Activated T-helper 1 cell treated with anti-CD3 and anti-CD28 coated beads, Interleukin-12 subunit alpha, Interleukin-12 subunit beta, Interleukin-2, Interleukin-4 antibody, amounts not matched to agents 30 ng/mL and 10 ng/mL and 1 ng/mL, durations not matched to agents 14 hours and 24 hours and 36 hours (primary cell): ENCODE measurements around the gene SAGE1. TPM values are rescaled to one million over a fixed set of nuclear protein-coding genes. Genes with fewer than 3 reads are reported as not detected.
"Not testable (repeated sequence)": the region's sequence is repeated elsewhere in the genome, so short reads cannot be mapped to it uniquely, and the experiment has no call there.

Experiments
- DNase-seq: peaks from one replicate; pipeline ENCODE4 v3.0.0; 2021; ENCODE audit warnings: low spot score
- H3K27ac Mint-ChIP-seq: one replicate; pipeline ENCODE4 v1.8.0; 2021; ENCODE audit warnings: mild to moderate bottlenecking, mixed read lengths
- H3K27me3 Mint-ChIP-seq: one replicate; pipeline ENCODE4 v1.8.0; 2022; ENCODE audit warnings: mild to moderate bottlenecking, moderate library complexity, mixed read lengths; ENCODE audit not compliant: insufficient read depth
- H3K36me3 Mint-ChIP-seq: one replicate; pipeline ENCODE4 v1.8.0; 2021; ENCODE audit warnings: low read depth, mixed read lengths
- H3K4me1 Mint-ChIP-seq: one replicate; pipeline ENCODE4 v1.8.0; 2021; ENCODE audit warnings: low read depth, mixed read lengths
- H3K4me3 Mint-ChIP-seq: one replicate; pipeline ENCODE4 v1.8.0; 2021; ENCODE audit warnings: mild to moderate bottlenecking, moderate library complexity, mixed read lengths
- H3K9me3 Mint-ChIP-seq: one replicate; pipeline ENCODE4 v1.8.0; 2021; ENCODE audit warnings: mixed read lengths
- intact Hi-C: fragments of 100-400 bp; cut with micrococcal nuclease; formaldehyde crosslinking; loops from one replicate; pipeline ENCODE4 v1.15.1; 2024
- total RNA-seq: library from RNA; stranded (reverse); gene quantifications from 2 replicates; pipeline ENCODE4 v1.2.3, GENCODE V29; 2022

Gene SAGE1, protein sequence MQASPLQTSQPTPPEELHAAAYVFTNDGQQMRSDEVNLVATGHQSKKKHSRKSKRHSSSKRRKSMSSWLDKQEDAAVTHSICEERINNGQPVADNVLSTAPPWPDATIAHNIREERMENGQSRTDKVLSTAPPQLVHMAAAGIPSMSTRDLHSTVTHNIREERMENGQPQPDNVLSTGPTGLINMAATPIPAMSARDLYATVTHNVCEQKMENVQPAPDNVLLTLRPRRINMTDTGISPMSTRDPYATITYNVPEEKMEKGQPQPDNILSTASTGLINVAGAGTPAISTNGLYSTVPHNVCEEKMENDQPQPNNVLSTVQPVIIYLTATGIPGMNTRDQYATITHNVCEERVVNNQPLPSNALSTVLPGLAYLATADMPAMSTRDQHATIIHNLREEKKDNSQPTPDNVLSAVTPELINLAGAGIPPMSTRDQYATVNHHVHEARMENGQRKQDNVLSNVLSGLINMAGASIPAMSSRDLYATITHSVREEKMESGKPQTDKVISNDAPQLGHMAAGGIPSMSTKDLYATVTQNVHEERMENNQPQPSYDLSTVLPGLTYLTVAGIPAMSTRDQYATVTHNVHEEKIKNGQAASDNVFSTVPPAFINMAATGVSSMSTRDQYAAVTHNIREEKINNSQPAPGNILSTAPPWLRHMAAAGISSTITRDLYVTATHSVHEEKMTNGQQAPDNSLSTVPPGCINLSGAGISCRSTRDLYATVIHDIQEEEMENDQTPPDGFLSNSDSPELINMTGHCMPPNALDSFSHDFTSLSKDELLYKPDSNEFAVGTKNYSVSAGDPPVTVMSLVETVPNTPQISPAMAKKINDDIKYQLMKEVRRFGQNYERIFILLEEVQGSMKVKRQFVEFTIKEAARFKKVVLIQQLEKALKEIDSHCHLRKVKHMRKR
- not detected in 2 replicates for total RNA-seq

DNA sequence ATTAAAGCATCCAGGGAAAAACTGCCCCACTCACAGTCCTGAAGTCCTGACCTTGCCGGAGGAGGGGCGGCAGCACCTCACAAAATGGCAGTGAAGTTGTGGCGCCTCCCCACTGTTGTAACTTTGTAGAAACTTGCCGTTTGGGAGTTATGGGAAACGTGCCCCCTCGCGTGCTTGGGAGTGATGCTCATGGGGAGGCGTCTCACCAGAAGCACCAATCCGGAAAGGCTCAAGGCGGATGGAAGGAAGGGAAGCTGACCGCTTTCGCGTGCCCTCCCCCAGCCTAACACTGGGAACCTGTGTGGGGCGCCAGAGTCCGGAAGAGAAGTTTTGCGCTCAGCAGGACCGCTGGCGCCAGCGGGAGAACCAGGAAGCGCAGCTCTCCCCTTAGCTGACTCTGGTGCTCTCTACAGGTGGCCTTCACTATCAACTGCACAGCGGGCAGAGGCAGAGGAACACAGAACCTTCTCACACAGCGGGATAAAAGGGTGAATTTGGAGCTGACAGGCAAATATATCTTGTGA lies at the start of gene SAGE1, which contains the start of gene CT45A10:
Gene SAGE1 (plus strand): TSS at position 423 of the 524 bp plus-strand sequence. CDS start 2,527 bp downstream, outside the sequence.
Gene CT45A10 (minus strand): TSS at position 151 of the 524 bp plus-strand sequence. CDS start 8,100 bp downstream, outside the sequence.
- DNase-seq: no peak
- intact Hi-C loops: no loop called here

DNA sequence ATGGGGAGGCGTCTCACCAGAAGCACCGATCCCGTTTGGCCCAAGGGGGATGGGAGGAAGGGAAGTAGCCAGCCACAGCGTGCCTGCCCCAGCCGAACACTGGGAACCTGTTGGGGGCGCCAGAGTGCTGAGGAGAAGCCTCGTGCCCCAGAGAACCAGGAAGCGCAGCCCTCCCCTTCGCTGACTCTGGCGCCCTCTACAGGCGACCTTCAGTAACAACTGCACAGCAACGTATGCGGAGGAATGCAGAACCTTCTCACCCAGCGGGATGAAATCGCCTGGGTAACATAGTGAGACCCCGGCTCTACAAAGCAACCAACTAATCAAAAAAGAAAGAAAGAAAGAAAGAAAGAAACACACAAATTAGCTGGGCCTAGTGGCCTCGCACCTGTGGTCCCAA lies 39.1 kb upstream of the SAGE1 start, which contains the start of gene CT45A8:
Gene CT45A8 (minus strand): TSS at position 101 of the 400 bp plus-strand sequence. CDS start 3,755 bp downstream, outside the sequence.
- H3K4me3 Mint-ChIP-seq, H3K4me1 Mint-ChIP-seq, DNase-seq, intact Hi-C loops, H3K27ac Mint-ChIP-seq, H3K27me3 Mint-ChIP-seq, H3K36me3 Mint-ChIP-seq, H3K9me3 Mint-ChIP-seq: not testable (repeated sequence)

More for the DNA sequence above, at the start of gene SAGE1, which contains the start of gene CT45A10:
- Mint-ChIP-seq H3K9me3 (no peaks in the 10 kb centered on the region), H3K27me3 (peaks cover 4% of the 10 kb centered on the region), H3K27ac (no peak within 1 kb of the TSS), H3K4me3 (no peak within 1 kb of the TSS), H3K36me3 (no peaks in the 10 kb centered on the region), H3K4me1 (no peaks in the 10 kb centered on the region)

DNA sequence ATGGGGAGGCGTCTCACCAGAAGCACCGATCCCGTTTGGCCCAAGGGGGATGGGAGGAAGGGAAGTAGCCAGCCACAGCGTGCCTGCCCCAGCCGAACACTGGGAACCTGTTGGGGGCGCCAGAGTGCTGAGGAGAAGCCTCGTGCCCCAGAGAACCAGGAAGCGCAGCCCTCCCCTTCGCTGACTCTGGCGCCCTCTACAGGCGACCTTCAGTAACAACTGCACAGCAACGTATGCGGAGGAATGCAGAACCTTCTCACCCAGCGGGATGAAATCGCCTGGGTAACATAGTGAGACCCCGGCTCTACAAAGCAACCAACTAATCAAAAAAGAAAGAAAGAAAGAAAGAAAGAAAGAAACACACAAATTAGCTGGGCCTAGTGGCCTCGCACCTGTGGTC lies 21.8 kb upstream of the SAGE1 start, which contains the start of gene CT45A9:
Gene CT45A9 (minus strand): TSS at position 101 of the 400 bp plus-strand sequence. CDS start 3,751 bp downstream, outside the sequence.
- H3K36me3 Mint-ChIP-seq, H3K27me3 Mint-ChIP-seq, H3K4me1 Mint-ChIP-seq, DNase-seq, H3K9me3 Mint-ChIP-seq, H3K27ac Mint-ChIP-seq, H3K4me3 Mint-ChIP-seq, intact Hi-C loops: not testable (repeated sequence)

DNA sequence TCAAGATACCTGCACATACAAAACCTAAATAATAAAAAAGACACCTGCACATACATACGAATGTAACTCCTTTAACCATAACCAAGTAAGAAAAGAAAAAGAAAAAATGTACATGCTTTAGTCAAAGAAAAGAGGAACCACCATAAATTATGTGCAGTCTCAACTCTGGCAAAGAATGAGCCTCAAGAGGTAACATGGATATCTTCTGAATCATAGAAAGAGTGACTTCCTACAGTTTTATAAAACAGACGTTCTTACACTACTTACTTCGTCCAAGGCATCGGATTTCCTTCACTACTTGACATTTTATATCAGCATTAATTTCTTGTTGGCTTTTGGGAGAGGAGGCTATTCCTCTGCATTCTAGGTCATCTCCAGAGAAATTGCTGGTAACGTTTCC lies 10.8 kb upstream of the SAGE1 start:
- H3K4me3 Mint-ChIP-seq, intact Hi-C loops, H3K36me3 Mint-ChIP-seq, DNase-seq, H3K9me3 Mint-ChIP-seq, H3K4me1 Mint-ChIP-seq, H3K27me3 Mint-ChIP-seq, H3K27ac Mint-ChIP-seq: not testable (repeated sequence)

DNA sequence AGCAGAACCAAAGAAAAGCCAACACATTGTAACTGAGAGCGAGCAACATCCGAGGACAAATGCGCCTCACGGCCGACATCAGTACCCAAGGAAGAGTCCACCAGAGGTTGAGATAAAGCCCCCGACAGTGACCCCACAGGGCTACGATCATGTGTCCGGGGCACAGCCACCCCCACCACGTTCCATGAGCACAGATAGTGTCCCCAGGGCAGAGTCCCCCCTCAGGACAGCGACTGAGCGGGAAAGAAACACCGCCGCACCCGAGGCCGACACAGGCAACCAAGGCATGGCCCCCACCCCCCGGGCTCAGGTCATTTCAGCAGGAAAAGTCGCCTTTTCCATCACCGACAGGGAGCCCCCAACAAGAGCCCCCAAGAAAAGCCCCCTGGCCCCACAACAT lies 5.3 kb upstream of the SAGE1 start:
- intact Hi-C loops, H3K4me3 Mint-ChIP-seq, H3K27ac Mint-ChIP-seq, DNase-seq, H3K36me3 Mint-ChIP-seq, H3K4me1 Mint-ChIP-seq, H3K27me3 Mint-ChIP-seq, H3K9me3 Mint-ChIP-seq: not testable (repeated sequence)

DNA sequence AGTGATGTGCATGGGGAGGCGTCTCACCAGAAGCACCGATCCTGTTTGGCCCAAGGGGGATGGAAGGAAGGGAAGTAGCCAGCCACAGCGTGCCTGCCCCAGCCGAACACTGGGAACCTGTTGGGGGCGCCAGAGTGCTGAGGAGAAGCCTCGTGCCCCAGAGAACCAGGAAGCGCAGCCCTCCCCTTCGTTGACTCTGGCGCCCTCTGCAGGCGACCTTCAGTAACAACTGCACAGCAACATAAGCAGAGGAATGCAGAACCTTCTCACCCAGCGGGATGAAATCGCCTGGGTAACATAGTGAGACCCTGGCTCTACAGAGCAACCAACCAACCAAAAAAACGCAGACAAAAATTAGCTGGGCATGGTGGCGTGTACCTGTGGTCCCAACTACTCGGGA lies 4.5 kb upstream of the SAGE1 start:
- intact Hi-C loops, H3K4me3 Mint-ChIP-seq, H3K9me3 Mint-ChIP-seq, H3K4me1 Mint-ChIP-seq, H3K27me3 Mint-ChIP-seq, H3K27ac Mint-ChIP-seq, H3K36me3 Mint-ChIP-seq: not testable (repeated sequence)
- peak; percentile 1 for DNase-seq

DNA sequence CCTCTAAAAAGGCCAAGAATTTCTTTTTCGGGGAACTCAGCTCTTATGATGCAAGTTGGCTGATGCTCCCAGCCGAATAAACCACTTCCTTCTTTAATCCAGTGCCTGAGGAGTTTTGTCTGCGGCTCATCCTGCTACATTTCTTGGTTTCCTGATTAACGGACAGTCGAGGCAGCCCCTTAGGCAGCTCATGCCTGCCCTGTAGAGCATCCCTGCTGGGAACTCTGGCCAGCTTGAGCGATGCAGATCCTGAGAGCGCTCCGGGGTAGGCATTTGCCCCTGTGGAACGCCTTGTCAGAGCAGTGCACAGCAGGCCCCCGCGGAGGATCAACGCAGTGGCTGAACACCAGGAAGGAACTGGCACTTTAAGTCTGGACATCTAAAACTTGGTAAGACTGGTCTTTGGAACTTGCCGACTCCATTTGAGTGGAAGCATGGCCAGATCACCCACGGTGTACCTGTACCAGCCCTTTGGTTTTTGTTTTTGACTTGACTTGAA lies 3.4 kb upstream of the SAGE1 start:
- intact Hi-C loops: no loop called here
- DNase-seq: no peak
- H3K36me3 Mint-ChIP-seq: no peaks in the 10 kb centered on the region
- H3K27ac Mint-ChIP-seq: no peak overlapping the region
- no peak overlapping the region for H3K4me3 Mint-ChIP-seq
- no peaks in the 10 kb centered on the region for H3K4me1 Mint-ChIP-seq
- H3K9me3 Mint-ChIP-seq: no peaks in the 10 kb centered on the region
- peaks cover 4% of the 10 kb centered on the region for H3K27me3 Mint-ChIP-seq

DNA sequence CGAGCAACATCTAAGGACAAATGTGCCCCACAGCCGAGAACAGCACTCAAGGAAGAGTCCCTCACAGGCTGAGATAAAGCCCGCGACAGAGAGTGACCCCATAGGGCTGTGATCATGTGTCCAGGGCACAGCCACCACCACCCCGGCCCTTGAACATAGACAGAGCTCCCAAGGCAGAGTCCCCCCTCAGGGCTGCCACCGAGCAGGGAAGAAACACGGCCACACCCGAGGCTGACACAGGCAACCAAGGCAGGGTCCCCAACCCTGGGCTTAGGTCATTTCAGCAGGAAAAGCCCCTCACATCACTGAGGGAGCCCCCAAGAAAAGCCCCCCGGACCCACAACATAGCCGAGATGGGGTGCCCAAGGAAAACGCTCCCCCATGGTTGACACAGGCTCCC lies 735 bp upstream of the SAGE1 start:
- no peak overlapping the region for H3K27ac Mint-ChIP-seq
- no peak for DNase-seq
- H3K4me3 Mint-ChIP-seq: no peak overlapping the region
- intact Hi-C loops: no loop called here
- no peaks in the 10 kb centered on the region for H3K36me3 Mint-ChIP-seq
- no peaks in the 10 kb centered on the region for H3K9me3 Mint-ChIP-seq
- peaks cover 4% of the 10 kb centered on the region for H3K27me3 Mint-ChIP-seq
- no peaks in the 10 kb centered on the region for H3K4me1 Mint-ChIP-seq

DNA sequence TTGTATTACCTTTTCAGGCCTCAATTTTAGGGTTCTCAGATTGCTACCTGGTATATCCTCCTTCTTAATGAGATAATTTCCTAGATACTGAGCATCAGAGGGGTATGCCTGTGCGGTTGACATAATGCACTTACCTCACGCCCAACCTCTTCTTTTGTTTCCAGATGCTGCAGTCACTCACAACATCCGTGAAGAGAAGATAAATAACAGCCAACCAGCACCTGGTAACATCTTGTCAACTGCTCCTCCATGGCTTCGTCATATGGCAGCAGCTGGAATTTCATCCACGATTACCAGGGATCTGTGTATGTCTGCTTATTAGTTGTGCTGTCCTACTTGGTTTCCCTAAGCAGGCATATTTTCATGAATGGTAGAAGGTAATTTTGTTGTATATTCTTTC lies 16.7 kb downstream of the SAGE1 start:
- Mint-ChIP-seq H3K9me3 (no peaks in the 10 kb centered on the region), H3K36me3 (no peaks in the 10 kb centered on the region), H3K4me3 (no peak overlapping the region), H3K4me1 (no peaks in the 10 kb centered on the region), H3K27me3 (no peaks in the 10 kb centered on the region), H3K27ac (no peak overlapping the region)
- intact Hi-C loops: no loop called here
- no peak for DNase-seq

DNA sequence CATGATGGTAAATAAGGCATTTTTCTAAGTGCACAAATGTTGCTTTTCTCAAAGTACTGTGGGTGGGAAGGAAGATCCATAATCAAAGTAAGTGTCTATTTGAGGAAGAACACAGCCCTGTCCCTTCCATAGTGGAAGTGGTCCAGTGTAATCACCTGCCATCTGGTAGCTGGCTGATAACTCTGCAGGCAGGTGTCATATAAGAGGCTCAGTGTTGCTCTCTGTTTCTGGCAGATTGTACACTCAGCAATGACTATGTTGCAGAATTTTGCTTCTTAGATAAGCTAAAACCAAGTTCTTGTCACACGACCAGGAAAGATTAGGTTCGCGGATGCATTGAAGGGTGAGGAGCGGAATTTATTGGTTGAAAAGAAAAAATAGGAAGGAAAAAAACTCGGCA lies 20.9 kb downstream of the SAGE1 start:
- Mint-ChIP-seq H3K4me3 (no peak overlapping the region), H3K4me1 (no peaks in the 10 kb centered on the region), H3K27ac (no peak overlapping the region), H3K27me3 (no peaks in the 10 kb centered on the region), H3K36me3 (no peaks in the 10 kb centered on the region), H3K9me3 (no peaks in the 10 kb centered on the region)
- intact Hi-C loops: no loop called here
- DNase-seq: no peak

DNA sequence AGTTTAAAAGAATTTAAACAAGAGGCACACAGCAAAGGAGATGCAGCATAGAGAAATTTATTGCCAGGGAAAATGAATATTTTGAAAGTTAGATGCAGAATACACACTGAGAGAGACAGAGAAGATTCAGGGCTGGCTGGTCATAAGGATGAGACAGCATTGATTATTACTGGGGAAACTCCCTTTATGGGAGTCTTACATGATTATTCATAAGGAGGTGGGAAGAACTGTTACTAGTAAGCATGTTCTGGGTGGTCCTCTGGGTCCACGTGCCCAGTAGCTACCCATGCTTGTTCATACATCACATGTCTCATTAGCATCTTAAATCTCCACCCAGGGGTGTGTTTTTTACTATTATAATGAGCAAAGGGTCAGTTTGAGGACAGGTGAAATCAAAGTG lies 27.0 kb downstream of the SAGE1 start:
- H3K4me3 Mint-ChIP-seq, H3K4me1 Mint-ChIP-seq, H3K27ac Mint-ChIP-seq, H3K36me3 Mint-ChIP-seq, H3K9me3 Mint-ChIP-seq, DNase-seq, intact Hi-C loops, H3K27me3 Mint-ChIP-seq: not testable (repeated sequence)

DNA sequence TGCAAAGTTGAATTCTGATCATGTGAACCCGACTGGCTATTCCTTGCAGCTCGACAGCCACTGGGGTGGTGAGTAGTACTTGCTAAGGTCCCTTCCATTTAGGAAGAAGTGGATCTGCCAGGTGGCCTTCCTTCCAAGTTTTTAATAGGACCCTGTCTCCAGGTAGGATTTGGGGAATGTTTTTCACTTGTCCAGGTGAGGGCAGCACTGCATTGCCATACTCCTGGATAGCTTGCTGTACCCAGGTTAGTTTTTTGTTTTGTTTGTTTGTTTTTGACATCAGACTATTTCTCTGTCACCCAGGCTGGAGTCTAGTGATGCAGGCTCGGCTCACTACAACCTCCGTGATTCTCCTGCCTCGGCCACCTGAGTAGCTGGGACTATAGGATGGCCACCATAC lies 29.8 kb downstream of the SAGE1 start:
- H3K9me3 Mint-ChIP-seq: no peaks in the 10 kb centered on the region
- H3K27me3 Mint-ChIP-seq: peaks cover 1% of the 10 kb centered on the region
- no peak overlapping the region for H3K4me3 Mint-ChIP-seq
- no peaks in the 10 kb centered on the region for H3K4me1 Mint-ChIP-seq
- H3K36me3 Mint-ChIP-seq: no peaks in the 10 kb centered on the region
- no peak overlapping the region for H3K27ac Mint-ChIP-seq
- no peak for DNase-seq
- intact Hi-C loops: no loop called here
